WI38 (cell line): ENCODE results near the gene CKS1B.

Experiments used
- H3K4me3 ChIP-seq: 2 replicates; pipeline ENCODE4 v1.5.1; 2011; ENCODE audit warnings: low read depth, mild to moderate bottlenecking, control low read depth, low read length
- TF ChIP-seq, protein P1 (sequence below): IDR thresholded peaks from 2 replicates; pipeline ENCODE4 v1.5.1; 2012; ENCODE audit warnings: low read depth, mild to moderate bottlenecking, control low read depth, low read length

CKS1B gene

DNA sequence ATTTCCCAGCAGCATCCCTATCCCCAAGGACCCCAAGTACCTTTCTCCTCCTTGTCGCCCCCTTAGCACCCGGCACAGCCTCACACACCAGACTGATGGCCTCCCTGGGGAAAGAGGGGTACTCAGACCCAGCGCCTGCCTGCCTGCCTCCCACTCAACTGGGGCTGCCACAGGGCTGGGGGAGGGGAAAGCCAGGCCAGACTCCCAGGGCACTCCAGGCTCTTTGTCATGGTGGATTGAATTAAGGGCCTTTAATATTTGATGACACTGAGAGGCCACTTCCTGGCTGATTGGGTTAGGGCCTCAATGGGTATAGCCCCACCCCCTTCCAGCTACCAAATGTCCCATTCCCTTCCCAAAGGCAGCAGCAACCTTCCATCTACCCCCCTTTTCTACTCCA, 5.8 kb upstream of the CKS1B start:
- TF ChIP-seq, protein P1, sequence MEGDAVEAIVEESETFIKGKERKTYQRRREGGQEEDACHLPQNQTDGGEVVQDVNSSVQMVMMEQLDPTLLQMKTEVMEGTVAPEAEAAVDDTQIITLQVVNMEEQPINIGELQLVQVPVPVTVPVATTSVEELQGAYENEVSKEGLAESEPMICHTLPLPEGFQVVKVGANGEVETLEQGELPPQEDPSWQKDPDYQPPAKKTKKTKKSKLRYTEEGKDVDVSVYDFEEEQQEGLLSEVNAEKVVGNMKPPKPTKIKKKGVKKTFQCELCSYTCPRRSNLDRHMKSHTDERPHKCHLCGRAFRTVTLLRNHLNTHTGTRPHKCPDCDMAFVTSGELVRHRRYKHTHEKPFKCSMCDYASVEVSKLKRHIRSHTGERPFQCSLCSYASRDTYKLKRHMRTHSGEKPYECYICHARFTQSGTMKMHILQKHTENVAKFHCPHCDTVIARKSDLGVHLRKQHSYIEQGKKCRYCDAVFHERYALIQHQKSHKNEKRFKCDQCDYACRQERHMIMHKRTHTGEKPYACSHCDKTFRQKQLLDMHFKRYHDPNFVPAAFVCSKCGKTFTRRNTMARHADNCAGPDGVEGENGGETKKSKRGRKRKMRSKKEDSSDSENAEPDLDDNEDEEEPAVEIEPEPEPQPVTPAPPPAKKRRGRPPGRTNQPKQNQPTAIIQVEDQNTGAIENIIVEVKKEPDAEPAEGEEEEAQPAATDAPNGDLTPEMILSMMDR = no peak
- peak overlapping the region; percentile 89 for H3K4me3 ChIP-seq

DNA sequence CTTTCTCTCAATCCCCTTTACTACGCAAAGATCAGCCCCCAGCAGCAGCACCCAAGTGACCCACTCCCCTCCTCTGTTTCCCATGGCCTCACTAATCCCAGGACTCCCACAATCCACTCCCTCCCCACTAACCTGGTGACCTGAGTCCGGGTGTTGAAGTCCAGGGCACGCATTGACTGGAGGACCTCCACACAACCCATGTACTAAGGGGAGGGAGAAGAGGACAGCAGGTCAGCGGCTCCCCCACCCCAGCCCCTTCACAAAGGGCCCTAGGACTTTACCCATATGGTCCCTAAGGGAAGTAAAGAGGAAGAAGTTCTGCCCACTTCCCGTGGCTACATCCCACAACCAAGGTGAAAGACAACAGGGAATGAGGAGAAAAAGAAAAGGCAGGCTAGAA, 5.2 kb upstream of the CKS1B start:
- H3K4me3 ChIP-seq = peak overlapping the region; percentile 89
- TF ChIP-seq, protein P1 = no peak

DNA sequence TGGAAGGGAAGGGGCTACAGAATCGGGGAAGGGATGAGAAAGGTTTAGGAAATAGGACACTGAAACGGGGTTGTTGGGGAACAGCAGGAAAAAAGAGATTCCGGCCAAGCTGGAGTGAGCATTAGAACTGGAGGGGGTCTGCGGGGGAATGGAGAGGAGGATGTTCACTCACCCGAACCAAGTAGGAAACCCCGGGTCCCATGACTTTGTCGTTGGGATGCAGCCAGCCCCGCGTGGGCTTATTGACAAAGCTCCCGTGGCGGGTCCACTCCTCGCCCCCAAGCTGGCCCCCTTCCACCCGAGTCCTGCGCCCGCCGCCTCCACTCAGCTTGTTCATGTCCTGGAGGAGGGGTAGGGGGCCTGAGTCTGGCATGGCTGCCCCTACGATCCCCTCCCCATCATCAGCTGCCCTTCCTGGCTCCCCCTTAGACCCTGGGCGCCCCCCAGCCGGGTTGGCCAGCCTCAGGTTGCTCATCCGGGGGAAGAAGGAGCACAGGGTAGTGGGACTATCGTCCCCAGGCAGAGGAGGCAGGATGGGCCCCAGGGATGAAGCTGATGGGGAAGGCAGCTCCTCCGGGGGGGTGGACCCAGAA, 4.5 kb upstream of the CKS1B start:
- TF ChIP-seq, protein P1 = no peak
- peak overlapping the region; percentile 89 for H3K4me3 ChIP-seq

DNA sequence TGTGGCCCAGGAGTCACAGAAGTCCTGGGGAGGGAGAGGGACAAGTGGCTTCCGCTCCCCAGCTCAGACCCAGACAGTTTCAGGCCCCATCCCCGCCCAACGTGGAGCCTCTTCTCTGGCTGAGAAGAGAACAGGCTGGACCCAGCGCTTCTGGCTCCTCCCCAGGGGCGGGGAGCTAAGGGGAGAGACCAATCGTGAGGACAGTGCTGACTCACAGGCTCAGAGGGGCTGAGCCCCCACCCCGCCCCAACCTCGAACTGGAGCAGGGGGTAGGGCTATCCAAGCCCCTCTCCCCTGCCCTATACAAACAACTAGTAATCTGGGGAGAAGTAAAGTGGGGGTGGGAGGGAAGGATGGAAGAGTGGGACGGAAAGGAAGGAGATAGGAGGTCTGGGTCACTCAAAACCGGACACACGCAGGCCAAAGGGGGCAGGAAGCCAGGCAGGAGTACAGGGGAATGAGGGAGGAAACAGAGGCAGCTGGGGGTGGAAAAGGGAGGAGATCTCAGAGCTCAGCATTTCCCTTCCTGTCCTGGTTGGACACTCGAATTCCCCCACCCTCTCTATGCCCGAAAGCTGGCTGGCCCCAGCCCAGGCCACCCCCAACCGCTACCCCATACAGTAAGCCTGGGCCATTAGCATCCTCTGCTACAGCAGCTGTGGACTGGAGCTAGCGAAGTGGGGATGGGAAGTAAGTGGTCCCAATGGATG, 3.7 kb upstream of the CKS1B start, which contains the start of gene SHC1:
SHC1 (minus strand) TSS at position 117 of the 710 bp plus-strand sequence. CDS start 221 bp downstream, outside the sequence.
- peak within 1 kb of the TSS; percentile 89 for H3K4me3 ChIP-seq
- TF ChIP-seq, protein P1 = no peak

DNA sequence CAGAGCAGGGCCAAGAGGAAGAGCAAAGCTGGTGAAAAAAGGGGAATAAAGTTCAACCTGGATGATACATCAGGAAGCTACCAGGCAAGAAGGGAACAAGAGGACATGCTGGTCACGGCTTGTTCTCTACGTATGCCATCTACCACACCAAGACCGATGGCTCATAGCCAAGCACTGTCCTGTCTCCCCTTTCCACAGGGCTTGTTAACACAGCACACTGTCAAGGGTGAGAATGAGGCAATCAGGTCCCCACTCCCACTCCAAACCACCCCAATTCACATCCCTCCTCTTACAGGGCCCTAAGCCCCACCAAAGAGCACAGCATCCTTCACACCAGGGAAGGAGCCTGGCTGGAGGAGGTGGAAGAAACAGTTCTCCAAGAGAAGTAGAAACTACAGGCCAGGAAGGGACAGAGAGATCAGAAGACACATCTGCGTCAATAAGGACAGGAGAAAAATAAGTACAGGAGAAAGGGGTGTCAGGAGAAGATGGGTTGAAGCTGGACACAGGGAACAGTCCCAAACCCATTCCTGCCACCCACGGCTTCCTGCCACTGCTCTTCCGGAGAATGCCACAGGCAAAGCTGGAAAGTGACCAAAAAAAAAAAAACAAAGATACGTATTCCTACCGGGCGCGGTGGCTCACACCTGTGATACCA, 3.0 kb upstream of the CKS1B start:
- peak overlapping the region; percentile 89 for H3K4me3 ChIP-seq
- TF ChIP-seq, protein P1 = no peak

DNA sequence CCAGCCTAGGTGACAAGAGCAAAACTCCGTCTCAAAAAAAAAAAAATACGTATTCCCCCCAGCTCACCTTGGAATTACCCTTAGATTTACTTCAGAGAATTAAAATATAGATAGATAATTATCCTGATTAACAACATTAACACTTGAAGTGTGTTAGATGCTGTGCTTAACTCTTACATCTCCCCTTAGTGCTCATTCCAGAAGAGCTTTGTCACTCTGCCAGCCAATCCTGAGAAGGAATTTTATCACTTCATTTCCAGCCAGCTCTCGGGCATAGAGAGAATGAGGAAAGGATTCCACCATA, 2.3 kb upstream of the CKS1B start:
- peak overlapping the region; percentile 89 for H3K4me3 ChIP-seq
- TF ChIP-seq, protein P1 = no peak
